Measurements from ENCODE around the gene FAM131C.
"Not testable (repeated sequence)": the region's sequence is repeated elsewhere in the genome, so short reads cannot be mapped to it uniquely, and the experiment has no call there.

FAM131C gene

GRCh38 chr1:16028237-16029002, 45.0 kb downstream of the FAM131C start:
- TF ChIP-seq CTCF (conservative IDR thresholded peaks at IDR 0.05; ENCODE audit: low read depth, low read length): no peak
- no peak overlapping the region for H3K4me3 ChIP-seq (ENCODE audit: low read depth, low read length)
- DNase-seq (ENCODE audit: low read depth): no peak

- DNase-seq (ENCODE audit: low read depth): no peak
- no peak overlapping the region for H3K4me3 ChIP-seq (ENCODE audit: low read depth, low read length)
- no peak for TF ChIP-seq CTCF (conservative IDR thresholded peaks at IDR 0.05; ENCODE audit: low read depth, low read length)
These were observed 46.5 kb downstream of the FAM131C start for GRCh38 chr1:16026723-16027484.

GRCh38 chr1:16026302-16026701, 47.1 kb downstream of the FAM131C start:
- not testable (repeated sequence) for H3K4me3 ChIP-seq (ENCODE audit: low read depth, low read length)

GRCh38 chr1:16023050-16023653, 50.3 kb downstream of the FAM131C start:
- TF ChIP-seq CTCF (conservative IDR thresholded peaks at IDR 0.05; ENCODE audit: low read depth, low read length): no peak
- DNase-seq (ENCODE audit: low read depth): no peak
- H3K4me3 ChIP-seq (ENCODE audit: low read depth, low read length): no peak overlapping the region

More at GRCh38 chr1:16026302-16026701, 47.1 kb downstream of the FAM131C start:
- not testable (repeated sequence) for DNase-seq (ENCODE audit: low read depth)

GRCh38 chr1:16022393-16022792, 51.1 kb downstream of the FAM131C start:
- TF ChIP-seq CTCF (conservative IDR thresholded peaks at IDR 0.05; ENCODE audit: low read depth, low read length): no peak
- no peak for DNase-seq (ENCODE audit: low read depth)
- no peak overlapping the region for H3K4me3 ChIP-seq (ENCODE audit: low read depth, low read length)

GRCh38 chr1:16021681-16022080, 51.8 kb downstream of the FAM131C start, which contains the start of gene CLCNKA:
TSS of gene CLCNKA (plus strand) at chr1:16022036. CDS start at chr1:16022620, 584 bp downstream.
- no peak for DNase-seq (ENCODE audit: low read depth)

GRCh38 chr1:16020878-16021277, 52.6 kb downstream of the FAM131C start:
- not testable (repeated sequence) for DNase-seq (ENCODE audit: low read depth)

More at GRCh38 chr1:16021681-16022080, 51.8 kb downstream of the FAM131C start, which contains the start of gene CLCNKA:
- no peak for TF ChIP-seq CTCF (conservative IDR thresholded peaks at IDR 0.05; ENCODE audit: low read depth, low read length)
- H3K4me3 ChIP-seq (ENCODE audit: low read depth, low read length): no peak within 1 kb of the TSS

More at GRCh38 chr1:16020878-16021277, 52.6 kb downstream of the FAM131C start:
- H3K4me3 ChIP-seq (ENCODE audit: low read depth, low read length): not testable (repeated sequence)

Data from choroid plexus epithelial cell (primary cell).